Hepatocyte (in vitro differentiated cells): ENCODE data around the gene KCNE5.

ENCODE experiments used
- EZH2 ChIP-seq: fragments of 200-600 bp; sonication (generic); IDR thresholded peaks from 2 replicates; pipeline ENCODE4 v1.6.1; 2016; ENCODE audit warnings: antibody characterized with exemption, mild to moderate bottlenecking, borderline replicate concordance
- TF ChIP-seq, protein P1 (sequence below): fragments of 200-600 bp; sonication (generic); IDR thresholded peaks from 2 replicates; pipeline ENCODE4 v1.5.1; 2016; ENCODE audit warnings: antibody characterized with exemption, mild to moderate bottlenecking; ENCODE audit not compliant: poor library complexity

DNA sequence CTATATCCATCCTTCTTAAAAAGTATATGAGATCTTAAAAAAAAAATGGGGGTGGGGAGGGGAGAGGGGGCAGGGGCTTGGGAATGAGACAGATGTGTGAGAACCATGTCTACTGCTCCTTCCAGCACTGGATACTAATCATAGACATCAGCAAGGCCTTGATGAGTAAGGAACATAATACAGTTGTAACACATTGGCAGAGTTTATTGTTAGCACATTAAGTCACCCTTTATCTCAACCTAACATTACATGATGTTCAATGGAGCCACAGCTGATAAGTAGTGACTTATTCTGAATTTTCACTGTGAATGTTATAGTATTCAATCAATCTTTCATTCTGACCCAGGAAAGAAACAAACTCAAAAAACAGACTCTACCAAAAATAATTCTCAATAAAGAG lies 47.3 kb upstream of the KCNE5 start:
- TF ChIP-seq, protein P1, sequence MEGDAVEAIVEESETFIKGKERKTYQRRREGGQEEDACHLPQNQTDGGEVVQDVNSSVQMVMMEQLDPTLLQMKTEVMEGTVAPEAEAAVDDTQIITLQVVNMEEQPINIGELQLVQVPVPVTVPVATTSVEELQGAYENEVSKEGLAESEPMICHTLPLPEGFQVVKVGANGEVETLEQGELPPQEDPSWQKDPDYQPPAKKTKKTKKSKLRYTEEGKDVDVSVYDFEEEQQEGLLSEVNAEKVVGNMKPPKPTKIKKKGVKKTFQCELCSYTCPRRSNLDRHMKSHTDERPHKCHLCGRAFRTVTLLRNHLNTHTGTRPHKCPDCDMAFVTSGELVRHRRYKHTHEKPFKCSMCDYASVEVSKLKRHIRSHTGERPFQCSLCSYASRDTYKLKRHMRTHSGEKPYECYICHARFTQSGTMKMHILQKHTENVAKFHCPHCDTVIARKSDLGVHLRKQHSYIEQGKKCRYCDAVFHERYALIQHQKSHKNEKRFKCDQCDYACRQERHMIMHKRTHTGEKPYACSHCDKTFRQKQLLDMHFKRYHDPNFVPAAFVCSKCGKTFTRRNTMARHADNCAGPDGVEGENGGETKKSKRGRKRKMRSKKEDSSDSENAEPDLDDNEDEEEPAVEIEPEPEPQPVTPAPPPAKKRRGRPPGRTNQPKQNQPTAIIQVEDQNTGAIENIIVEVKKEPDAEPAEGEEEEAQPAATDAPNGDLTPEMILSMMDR, result no peak
- TF ChIP-seq EZH2, result no peak
